NT2/D1 (cell line): Measurements from ENCODE around the gene SEC61A1.

ENCODE experiments used
- DNase-seq: peaks from one replicate; pipeline ENCODE4 v3.0.0-alpha.2; 2011; ENCODE audit warnings: low read depth, low spot score
- H3K27me3 ChIP-seq: 2 replicates; pipeline ENCODE4 v1.6.0; 2011; ENCODE audit warnings: mild to moderate bottlenecking; ENCODE audit not compliant: insufficient read length, insufficient read depth
- H3K36me3 ChIP-seq: 2 replicates; pipeline ENCODE4 v1.6.1; 2011; ENCODE audit warnings: mild to moderate bottlenecking, low read length, mixed read lengths; ENCODE audit not compliant: insufficient read depth, insufficient read length
- H3K4me1 ChIP-seq: 2 replicates; pipeline ENCODE4 v1.5.1; 2011; ENCODE audit not compliant: insufficient read depth, insufficient read length
- H3K4me3 ChIP-seq: 2 replicates; pipeline ENCODE4 v1.5.1; 2011; ENCODE audit warnings: low read depth; ENCODE audit not compliant: insufficient read length
- H3K9ac ChIP-seq: 2 replicates; pipeline ENCODE4 v1.6.0; 2011; ENCODE audit warnings: low read depth; ENCODE audit not compliant: insufficient read length
- H3K9me3 ChIP-seq: 2 replicates; pipeline ENCODE4 v1.5.1; 2011; ENCODE audit warnings: mild to moderate bottlenecking, low read length; ENCODE audit not compliant: insufficient read depth
- SUZ12 ChIP-seq: IDR thresholded peaks from 2 replicates; pipeline ENCODE4 v1.6.1; 2011; ENCODE audit not compliant: insufficient read length, insufficient read depth; ENCODE audit errors: extremely low read depth
- YY1 ChIP-seq: IDR thresholded peaks from 2 replicates; pipeline ENCODE4 v1.6.1; 2011; ENCODE audit not compliant: insufficient read length, insufficient read depth
- ZNF274 ChIP-seq: IDR thresholded peaks from 2 replicates; pipeline ENCODE4 v1.6.1; 2011; ENCODE audit warnings: mild to moderate bottlenecking, low read depth, low read length

Gene SEC61A1

DNA sequence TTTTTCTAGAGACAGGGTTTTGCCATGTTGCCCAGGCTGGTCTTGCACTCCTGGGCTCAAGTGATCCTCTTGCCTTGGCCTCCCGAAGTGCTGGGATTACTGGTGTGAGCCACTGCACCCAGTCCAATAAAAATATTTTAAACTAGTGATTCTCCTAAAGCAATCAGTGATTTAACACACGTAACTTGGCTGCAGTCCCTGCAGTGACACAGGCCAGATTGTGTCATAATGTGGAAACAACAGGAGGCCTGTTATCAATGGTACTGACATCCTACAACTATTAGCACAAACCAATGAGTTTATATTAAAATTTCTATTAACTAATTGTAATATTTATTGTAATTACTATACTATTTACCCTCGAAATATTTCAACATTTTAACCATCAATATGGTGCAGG is 1.6 kb upstream of the SEC61A1 start:
- H3K4me3 ChIP-seq, result no peak overlapping the region
- H3K9me3 ChIP-seq, result no peaks in the 10 kb centered on the region
- no peak for DNase-seq
- TF ChIP-seq ZNF274, result no peak
- no peak for TF ChIP-seq SUZ12
- no peak for TF ChIP-seq YY1
- H3K4me1 ChIP-seq, result peaks cover 3% of the 10 kb centered on the region
- H3K27me3 ChIP-seq, result no peaks in the 10 kb centered on the region
- no peak overlapping the region for H3K9ac ChIP-seq
- H3K36me3 ChIP-seq, result peaks cover 30% of the 10 kb centered on the region

DNA sequence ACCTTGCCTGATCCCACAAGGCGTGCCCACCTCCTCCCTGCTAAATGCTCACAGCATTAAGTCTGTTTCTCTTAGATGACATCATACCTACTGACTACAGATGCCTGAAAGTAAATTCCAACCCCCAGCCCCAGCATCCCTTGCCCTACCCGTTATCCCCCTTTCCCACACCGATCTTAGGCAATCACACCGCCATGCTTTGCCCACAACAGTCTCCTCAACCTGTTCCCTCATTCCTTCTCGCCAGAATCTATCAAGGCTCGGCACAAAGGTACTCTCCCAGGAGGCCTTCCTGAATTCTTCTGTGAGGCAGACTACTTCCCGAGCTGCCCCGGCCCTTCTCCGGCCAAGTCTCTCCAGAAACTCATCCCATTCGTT is 789 bp upstream of the SEC61A1 start:
- Histone ChIP-seq H3K36me3 (peaks cover 38% of the 10 kb centered on the region), H3K27me3 (no peaks in the 10 kb centered on the region), H3K9me3 (no peaks in the 10 kb centered on the region), H3K4me3 (peak overlapping the region; percentile 91), H3K4me1 (peaks cover 3% of the 10 kb centered on the region), H3K9ac (peak overlapping the region; percentile 94)
- DNase-seq, result no peak
- no peak for TF ChIP-seq SUZ12

DNA sequence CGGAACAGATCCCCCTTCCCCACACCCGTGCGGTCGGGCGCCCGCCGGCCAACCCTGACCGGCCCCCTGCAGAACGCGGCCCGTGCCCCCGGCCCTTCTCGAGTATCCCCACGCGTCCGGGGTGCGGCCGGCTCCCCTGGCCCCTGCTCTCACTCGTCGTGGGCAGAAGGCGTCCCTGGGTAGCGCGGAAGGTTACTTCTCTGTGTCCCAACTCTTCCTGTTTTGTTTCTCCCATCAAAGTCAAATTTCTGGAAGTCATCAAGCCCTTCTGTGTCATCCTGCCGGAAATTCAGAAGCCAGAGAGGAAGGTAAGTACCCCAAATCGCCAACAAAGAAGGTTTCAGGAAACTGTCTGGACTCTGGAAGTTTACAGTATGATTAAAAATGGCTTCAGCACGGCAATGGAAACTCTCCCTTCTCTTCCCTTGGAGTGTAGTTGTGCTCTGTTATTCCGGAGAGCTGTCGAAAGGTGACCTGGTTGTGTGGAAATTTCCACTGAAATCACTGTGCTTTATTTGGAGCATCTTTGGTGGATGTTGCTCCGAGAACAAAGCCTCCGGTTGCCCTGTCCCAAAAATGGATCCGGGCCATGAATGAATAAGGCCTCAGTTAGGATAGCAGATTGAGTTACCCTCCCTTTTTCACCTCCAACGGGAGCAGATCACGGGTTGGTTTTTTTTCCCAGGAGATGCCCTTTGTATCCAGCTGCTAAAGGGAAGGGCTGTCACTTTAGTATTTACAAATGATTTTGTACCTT is 536 bp downstream of the SEC61A1 start:
- Histone ChIP-seq H3K4me3 (peak overlapping the region; percentile 91), H3K4me1 (peaks cover 3% of the 10 kb centered on the region), H3K27me3 (no peaks in the 10 kb centered on the region), H3K36me3 (peaks cover 50% of the 10 kb centered on the region), H3K9ac (peak overlapping the region; percentile 97), H3K9me3 (no peaks in the 10 kb centered on the region)
- TF ChIP-seq YY1, result no peak
- no peak for TF ChIP-seq SUZ12
- TF ChIP-seq ZNF274, result no peak
- DNase-seq, result no peak

DNA sequence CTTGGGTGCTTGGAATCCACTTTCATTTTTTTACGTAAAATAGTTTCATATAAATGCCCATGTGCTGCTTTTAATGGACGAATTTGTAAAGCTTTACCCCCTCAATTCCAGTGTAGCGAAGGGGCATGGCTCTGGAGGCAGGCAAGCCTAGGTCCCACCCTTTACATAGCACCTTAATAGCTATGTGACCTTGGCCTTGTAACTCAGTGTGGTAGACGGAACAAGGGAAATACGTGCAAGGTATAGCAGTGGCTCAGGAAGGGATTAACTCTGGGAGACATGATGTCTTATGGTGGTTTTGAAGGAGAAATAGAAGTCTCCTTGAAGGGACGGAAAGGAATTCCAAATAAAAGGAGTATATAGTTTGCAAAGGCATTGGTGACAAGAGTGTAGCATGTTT is 1.4 kb downstream of the SEC61A1 start:
- no peak for TF ChIP-seq SUZ12
- TF ChIP-seq ZNF274, result no peak
- TF ChIP-seq YY1, result no peak
- Histone ChIP-seq H3K4me1 (peaks cover 3% of the 10 kb centered on the region), H3K9me3 (no peaks in the 10 kb centered on the region), H3K9ac (peak overlapping the region; percentile 97), H3K4me3 (peak overlapping the region; percentile 91), H3K36me3 (peaks cover 57% of the 10 kb centered on the region), H3K27me3 (no peaks in the 10 kb centered on the region)
- no peak for DNase-seq

DNA sequence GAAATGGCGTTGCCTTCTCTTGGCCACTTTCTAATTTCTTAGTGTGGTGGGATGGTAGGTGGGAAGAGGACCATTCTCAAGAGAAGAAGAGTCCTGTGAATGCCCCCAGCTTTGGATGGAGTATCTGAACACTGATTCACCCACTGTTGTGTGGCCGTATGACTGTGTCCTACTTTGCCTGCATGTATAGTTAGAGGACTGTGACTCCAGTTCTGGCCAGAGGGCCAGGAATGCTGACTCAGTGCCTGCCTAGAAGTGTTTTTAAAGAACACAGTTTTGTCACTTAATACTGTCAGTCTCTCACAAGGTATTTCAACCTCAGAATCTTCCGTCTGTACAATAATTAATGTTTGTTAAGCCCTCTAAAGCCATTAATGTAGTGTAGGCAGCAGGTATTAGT is 2.1 kb downstream of the SEC61A1 start:
- H3K36me3 ChIP-seq, result peaks cover 64% of the 10 kb centered on the region
- TF ChIP-seq ZNF274 (no peak), YY1 (no peak), SUZ12 (no peak)
- peaks cover 3% of the 10 kb centered on the region for H3K4me1 ChIP-seq
- no peak for DNase-seq
- H3K4me3 ChIP-seq, result no peak overlapping the region
- no peaks in the 10 kb centered on the region for H3K27me3 ChIP-seq
- H3K9me3 ChIP-seq, result no peaks in the 10 kb centered on the region
- peak overlapping the region; percentile 7 for H3K9ac ChIP-seq

DNA sequence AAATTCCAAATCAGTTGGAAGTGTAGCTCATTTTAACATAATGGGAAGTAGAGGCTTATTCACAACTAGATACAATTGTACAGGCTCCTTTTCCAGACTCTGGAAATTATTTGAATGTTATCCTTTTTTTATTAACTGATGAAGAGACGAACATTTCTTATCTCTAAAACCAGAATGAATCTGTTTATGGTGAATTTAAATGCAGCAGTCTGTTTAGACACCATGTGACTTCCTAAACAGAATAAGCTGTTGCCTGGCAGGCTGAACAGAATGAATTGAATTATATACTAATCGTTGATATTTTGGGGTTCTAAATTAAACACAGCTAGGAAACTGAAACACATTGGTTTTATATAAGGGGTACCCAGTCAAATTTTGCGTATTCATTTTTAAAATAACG is 4.0 kb downstream of the SEC61A1 start:
- Histone ChIP-seq H3K27me3 (no peaks in the 10 kb centered on the region), H3K4me1 (peaks cover 3% of the 10 kb centered on the region), H3K4me3 (no peak overlapping the region), H3K9me3 (no peaks in the 10 kb centered on the region), H3K9ac (no peak overlapping the region), H3K36me3 (peaks cover 83% of the 10 kb centered on the region)
- no peak for TF ChIP-seq SUZ12
- TF ChIP-seq YY1, result no peak
- TF ChIP-seq ZNF274, result no peak
- no peak for DNase-seq

DNA sequence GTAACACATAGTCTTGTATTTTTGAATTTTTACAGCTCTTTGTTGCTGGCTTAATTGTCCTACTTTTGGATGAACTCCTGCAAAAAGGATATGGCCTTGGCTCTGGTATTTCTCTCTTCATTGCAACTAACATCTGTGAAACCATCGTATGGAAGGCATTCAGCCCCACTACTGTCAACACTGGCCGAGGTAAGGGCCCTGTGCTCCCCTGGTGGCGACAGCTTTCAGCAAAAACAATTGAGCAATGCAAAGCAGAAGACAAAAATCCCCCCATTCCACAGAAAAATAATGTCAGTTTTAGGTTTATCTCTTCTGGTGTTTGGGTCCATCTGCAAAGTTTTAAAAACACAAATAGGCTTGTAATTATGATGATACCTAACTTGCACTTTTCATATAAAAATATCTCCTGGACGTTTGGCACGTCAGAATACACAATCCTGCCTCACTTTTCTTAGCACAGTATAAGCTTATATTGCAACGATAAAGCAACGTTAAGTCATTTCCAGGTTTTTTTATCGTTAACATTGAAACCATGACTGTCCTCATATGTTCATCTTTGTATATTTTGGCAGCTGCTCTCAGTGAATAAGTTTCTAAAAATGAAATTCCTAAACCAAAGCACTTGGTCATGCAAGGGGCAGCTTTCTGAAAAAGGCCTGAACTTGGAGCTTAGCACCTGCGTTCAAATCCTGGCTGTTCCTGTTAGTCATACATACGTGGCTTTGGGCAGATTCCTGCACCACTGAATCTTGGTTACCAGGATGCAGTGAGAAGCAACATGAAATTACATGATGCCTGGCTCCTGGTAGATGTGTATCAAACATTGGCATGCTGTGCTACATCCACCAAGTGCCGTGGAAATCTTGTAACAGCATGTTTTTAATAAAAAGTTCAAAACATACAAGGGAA is 8.5 kb downstream of the SEC61A1 start:
- H3K4me3 ChIP-seq, result no peak overlapping the region
- peaks cover 94% of the 10 kb centered on the region for H3K36me3 ChIP-seq
- no peaks in the 10 kb centered on the region for H3K9me3 ChIP-seq
- no peaks in the 10 kb centered on the region for H3K27me3 ChIP-seq
- DNase-seq, result no peak
- no peak overlapping the region for H3K9ac ChIP-seq
- TF ChIP-seq ZNF274 (no peak), SUZ12 (no peak), YY1 (no peak)
- no peaks in the 10 kb centered on the region for H3K4me1 ChIP-seq
